ENCODE results near the gene KRTCAP3.

The KRTCAP3 gene

DNA sequence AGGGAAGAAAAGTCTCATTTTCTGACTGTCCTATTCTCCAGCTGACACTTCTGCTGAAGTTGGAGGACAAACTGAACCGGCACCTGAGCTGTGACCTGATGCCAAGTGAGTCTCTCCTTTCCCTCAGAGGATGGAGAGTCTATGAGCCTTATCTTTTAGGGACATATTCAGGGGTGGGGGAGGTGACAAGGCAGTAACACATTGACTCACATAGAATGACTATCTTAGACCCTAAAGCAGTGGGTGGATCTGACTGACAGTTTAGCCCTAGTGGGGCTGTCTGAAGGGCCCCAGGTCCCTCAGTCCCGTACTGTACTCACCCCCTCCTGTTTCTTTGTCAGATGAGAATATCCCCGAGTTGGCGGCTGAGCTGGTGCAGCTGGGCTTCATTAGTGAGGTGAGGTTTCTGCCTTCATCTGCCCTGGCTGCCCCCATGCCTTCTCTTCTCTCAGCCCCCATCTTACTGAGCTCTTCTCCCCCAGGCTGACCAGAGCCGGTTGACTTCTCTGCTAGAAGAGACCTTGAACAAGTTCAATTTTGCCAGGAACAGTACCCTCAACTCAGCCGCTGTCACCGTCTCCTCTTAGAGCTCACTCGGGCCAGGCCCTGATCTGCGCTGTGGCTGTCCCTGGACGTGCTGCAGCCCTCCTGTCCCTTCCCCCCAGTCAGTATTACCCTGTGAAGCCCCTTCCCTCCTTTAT is 805 bp upstream of the KRTCAP3 start:
- DNase-seq (ENCODE audit: low spot score) = no peak
- in situ Hi-C loops (cut with MboI; ENCODE audit: low sequenced_read_pairs, unreplicated experiment) = no loop called here
- TF ChIP-seq, protein P1, sequence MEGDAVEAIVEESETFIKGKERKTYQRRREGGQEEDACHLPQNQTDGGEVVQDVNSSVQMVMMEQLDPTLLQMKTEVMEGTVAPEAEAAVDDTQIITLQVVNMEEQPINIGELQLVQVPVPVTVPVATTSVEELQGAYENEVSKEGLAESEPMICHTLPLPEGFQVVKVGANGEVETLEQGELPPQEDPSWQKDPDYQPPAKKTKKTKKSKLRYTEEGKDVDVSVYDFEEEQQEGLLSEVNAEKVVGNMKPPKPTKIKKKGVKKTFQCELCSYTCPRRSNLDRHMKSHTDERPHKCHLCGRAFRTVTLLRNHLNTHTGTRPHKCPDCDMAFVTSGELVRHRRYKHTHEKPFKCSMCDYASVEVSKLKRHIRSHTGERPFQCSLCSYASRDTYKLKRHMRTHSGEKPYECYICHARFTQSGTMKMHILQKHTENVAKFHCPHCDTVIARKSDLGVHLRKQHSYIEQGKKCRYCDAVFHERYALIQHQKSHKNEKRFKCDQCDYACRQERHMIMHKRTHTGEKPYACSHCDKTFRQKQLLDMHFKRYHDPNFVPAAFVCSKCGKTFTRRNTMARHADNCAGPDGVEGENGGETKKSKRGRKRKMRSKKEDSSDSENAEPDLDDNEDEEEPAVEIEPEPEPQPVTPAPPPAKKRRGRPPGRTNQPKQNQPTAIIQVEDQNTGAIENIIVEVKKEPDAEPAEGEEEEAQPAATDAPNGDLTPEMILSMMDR (IDR thresholded peaks at IDR 0.05; ENCODE audit: borderline replicate concordance, control extremely low read depth, extremely low read depth, insufficient read depth, missing control alignments) = no peak

DNA sequence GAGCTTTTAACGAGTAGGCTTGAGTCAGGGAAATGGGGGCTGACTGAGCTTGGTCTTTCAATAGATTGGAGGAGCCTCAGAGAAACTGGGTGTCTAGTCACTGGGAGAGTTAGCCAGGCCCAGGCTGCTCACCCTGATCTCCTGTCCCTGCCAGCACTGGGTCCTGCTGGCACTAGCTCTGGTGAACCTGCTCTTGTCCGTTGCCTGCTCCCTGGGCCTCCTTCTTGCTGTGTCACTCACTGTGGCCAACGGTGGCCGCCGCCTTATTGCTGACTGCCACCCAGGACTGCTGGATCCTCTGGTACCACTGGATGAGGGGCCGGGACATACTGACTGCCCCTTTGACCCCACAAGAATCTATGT is 720 bp downstream of the KRTCAP3 start:
- TF ChIP-seq, protein P1 (IDR thresholded peaks at IDR 0.05; ENCODE audit: borderline replicate concordance, control extremely low read depth, extremely low read depth, insufficient read depth, missing control alignments) = no peak
- peak; percentile 37 for DNase-seq (ENCODE audit: low spot score)
- in situ Hi-C loops (cut with MboI; ENCODE audit: low sequenced_read_pairs, unreplicated experiment) = no loop called here

DNA sequence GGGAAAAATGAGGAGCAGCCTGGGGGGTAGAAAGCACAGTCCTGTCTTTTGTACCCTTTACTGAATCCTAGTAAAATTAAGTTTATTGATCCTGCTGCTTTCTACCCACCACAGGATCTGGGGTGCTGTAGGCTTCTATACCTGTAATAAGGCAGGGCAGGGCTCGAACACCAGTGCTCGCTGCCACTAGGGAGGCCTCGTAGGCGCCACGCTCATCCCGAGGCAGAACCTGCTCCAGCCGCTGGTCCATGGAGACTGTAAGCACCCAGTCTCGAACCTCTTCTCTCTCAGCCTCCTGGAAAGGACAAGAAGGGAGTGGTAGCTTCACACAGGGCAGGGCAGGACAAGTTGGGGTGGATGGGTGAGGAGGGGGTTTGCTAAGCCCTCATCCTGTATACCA is 3.0 kb downstream of the KRTCAP3 start:
- in situ Hi-C loops (cut with MboI; ENCODE audit: low sequenced_read_pairs, unreplicated experiment) = no loop called here
- no peak for DNase-seq (ENCODE audit: low spot score)
- TF ChIP-seq, protein P1 (IDR thresholded peaks at IDR 0.05; ENCODE audit: borderline replicate concordance, control extremely low read depth, extremely low read depth, insufficient read depth, missing control alignments) = no peak

DNA sequence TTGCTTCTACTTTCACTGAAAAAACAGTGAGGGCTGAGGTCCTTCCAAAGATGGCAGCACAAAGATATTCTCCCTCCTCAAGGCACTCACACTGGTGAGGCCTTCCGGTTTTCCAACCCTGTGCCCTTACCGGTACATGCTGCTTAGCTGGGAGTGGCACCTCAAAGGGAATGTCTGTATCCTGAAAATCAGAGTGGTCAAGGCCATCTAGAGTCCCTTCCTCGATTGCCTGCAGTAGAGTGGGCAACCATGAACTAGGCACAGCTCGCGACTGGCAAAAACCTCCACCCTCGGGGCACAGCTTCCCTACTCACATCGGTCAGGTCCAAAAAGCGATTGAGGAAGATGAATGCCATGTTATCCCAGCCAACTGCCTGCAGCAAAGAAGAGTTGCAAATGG is 3.4 kb downstream of the KRTCAP3 start:
- in situ Hi-C loops (cut with MboI; ENCODE audit: low sequenced_read_pairs, unreplicated experiment) = no loop called here
- TF ChIP-seq, protein P1 (IDR thresholded peaks at IDR 0.05; ENCODE audit: borderline replicate concordance, control extremely low read depth, extremely low read depth, insufficient read depth, missing control alignments) = no peak
- no peak for DNase-seq (ENCODE audit: low spot score)

DNA sequence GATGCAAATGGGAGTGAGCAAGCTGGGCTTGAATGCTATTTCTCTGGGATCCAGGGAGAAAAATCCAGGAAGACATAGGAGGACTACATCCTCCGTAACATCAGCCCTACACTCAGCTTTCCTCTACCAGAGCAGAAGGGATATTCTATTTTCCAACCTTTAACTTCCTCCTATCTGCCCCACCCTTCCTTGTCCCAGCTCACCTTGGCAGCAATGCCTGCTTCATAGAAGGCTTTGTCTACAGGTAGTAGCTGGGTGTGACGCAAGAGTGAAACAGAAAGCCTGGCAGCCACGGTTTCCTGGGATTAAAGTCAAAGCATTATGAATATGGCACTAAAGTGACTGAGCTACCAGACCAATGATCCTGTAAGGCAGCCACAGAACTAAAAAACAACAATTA is 3.9 kb downstream of the KRTCAP3 start:
- DNase-seq (ENCODE audit: low spot score) = no peak
- in situ Hi-C loops (cut with MboI; ENCODE audit: low sequenced_read_pairs, unreplicated experiment) = no loop called here
- TF ChIP-seq, protein P1 (IDR thresholded peaks at IDR 0.05; ENCODE audit: borderline replicate concordance, control extremely low read depth, extremely low read depth, insufficient read depth, missing control alignments) = no peak

DNA sequence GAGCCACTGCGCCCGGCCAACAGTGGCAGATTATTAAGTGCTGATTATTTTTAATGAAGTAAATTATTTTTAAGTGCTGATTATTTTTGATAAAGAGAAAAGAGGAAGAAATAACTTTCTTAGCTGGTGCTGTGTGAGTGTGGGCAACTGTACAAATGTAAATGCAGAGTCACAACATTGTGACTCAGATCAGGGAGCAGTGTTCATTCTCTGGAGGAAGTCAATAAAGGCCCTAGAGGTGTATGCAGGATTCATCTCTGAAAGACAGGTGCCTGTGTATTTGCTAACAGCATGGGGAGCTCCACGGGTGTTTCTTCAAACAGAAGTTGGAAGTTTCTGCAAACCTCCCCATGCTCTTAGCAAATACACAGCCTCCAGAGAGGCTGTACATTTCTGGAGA is 6.2 kb downstream of the KRTCAP3 start:
- in situ Hi-C loops (cut with MboI; ENCODE audit: low sequenced_read_pairs, unreplicated experiment) = no loop called here
- TF ChIP-seq, protein P1 (IDR thresholded peaks at IDR 0.05; ENCODE audit: borderline replicate concordance, control extremely low read depth, extremely low read depth, insufficient read depth, missing control alignments) = no peak
- DNase-seq (ENCODE audit: low spot score) = no peak
